Vagina (tissue), 2 donors: Measurements from ENCODE around the gene CIAO3.

Experiments used
- CTCF ChIP-seq, 3 experiments: fragments of 450-650 bp in 2 of 3; fragments of 200-600 bp in 1 of 3; sonication (generic) in 1 of 3; IDR thresholded peaks; one replicate each; pipeline ENCODE4 v1.5.1; 2017 to 2019; ENCODE audit warnings: antibody characterized with exemption in 3 of 3, mild to moderate bottlenecking in 2 of 3, moderate library complexity in 2 of 3
- POLR2A ChIP-seq, 2 donors: fragments of 450-650 bp; IDR thresholded peaks; one replicate each; pipeline ENCODE4 v1.6.1; 2017; ENCODE audit warnings: antibody characterized with exemption in 2 of 2, mild to moderate bottlenecking in 2 of 2, moderate library complexity in 2 of 2
- POLR2AphosphoS5 ChIP-seq, 2 donors: sonication (generic); formaldehyde crosslinking; IDR thresholded peaks; one replicate each; pipeline ENCODE4 v1.9.0; 2017; ENCODE audit warnings: antibody characterized with exemption in 2 of 2, mild to moderate bottlenecking in 2 of 2, low read depth in 1 of 2; ENCODE audit not compliant: insufficient read depth in 1 of 2

- TF ChIP-seq CTCF (IDR thresholded peaks at IDR 0.05): no peak
- TF ChIP-seq POLR2AphosphoS5 (IDR thresholded peaks at IDR 0.05; ENCODE audit: insufficient read depth in 1 of 2, low read depth in 1 of 2): no peak
- no peak for TF ChIP-seq POLR2A (IDR thresholded peaks at IDR 0.05)
These were observed 24.6 kb downstream of the CIAO3 start for GRCh38 chr16:716200-716568.
